Measurements from ENCODE around the gene NCF4.

NCF4 gene

GRCh38 chr22:36858156-36858555 is 2.6 kb upstream of the NCF4 start:
- Histone ChIP-seq H3K4me3 (ENCODE audit: low read depth in 1 of 2, low read length in 2 of 2) (no peak overlapping the region), H3K9me3 (ENCODE audit: control insufficient read depth in 1 of 2, low read length in 2 of 2) (no peaks in the 10 kb centered on the region), H3K4me1 (ENCODE audit: control insufficient read depth in 1 of 2, insufficient read depth in 2 of 2, low read length in 2 of 2) (peaks cover 7 to 10% of the 10 kb centered on the region in 2 donors), H3K27ac (ENCODE audit: low read length) (no peak overlapping the region), H3K36me3 (ENCODE audit: control insufficient read depth in 1 of 2, insufficient read depth in 2 of 2, low read length in 2 of 2) (no peaks in the 10 kb centered on the region), H3K27me3 (ENCODE audit: low read depth, low read length) (no peaks in the 10 kb centered on the region)

DNA sequence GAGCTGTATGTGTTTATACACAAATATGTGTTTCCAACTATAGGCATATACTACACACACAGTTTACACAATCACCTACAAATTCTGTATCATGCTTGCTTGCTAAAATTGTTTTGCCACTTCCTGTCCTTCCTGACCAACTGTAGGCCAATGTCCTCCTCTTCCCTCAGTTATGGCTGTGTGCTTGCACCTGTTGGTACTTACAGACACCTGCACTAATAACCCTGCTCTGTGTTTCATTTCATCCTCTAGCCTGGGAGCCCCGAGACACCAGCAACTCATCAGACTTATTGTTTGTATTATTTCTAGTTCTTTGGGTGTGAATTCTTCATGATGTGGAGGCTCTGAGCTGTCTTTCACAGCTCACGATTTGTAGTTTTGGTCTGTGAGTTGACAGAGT is 1.8 kb upstream of the NCF4 start:
- Histone ChIP-seq H3K9me3 (ENCODE audit: control insufficient read depth in 1 of 2, low read length in 2 of 2) (no peaks in the 10 kb centered on the region), H3K36me3 (ENCODE audit: control insufficient read depth in 1 of 2, insufficient read depth in 2 of 2, low read length in 2 of 2) (no peaks in the 10 kb centered on the region), H3K4me1 (ENCODE audit: control insufficient read depth in 1 of 2, insufficient read depth in 2 of 2, low read length in 2 of 2) (peaks cover 5 to 7% of the 10 kb centered on the region in 2 donors), H3K27me3 (ENCODE audit: low read depth, low read length) (no peaks in the 10 kb centered on the region), H3K4me3 (ENCODE audit: low read depth in 1 of 2, low read length in 2 of 2) (no peak overlapping the region), H3K27ac (ENCODE audit: low read length) (no peak overlapping the region)

DNA sequence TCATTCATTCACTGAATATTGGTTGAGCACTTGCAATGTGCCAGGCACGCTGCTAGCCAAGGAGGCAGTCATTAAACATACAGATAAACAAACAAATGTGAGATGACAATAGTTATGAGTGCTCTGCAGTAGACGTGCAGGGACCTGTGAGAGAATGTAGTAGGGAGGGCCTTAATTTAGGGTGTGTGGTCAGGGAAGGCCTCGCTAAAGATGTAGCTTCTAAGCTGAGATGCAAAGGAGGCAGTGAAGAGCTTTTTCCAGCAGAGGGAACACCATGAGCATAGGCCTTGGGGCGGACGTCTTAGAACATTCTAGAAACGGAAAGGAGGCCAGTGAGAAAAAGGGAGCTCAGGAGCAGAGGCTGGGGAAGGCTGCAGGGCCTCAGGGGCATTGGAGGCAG is 789 bp upstream of the NCF4 start:
- Histone ChIP-seq H3K4me1 (ENCODE audit: control insufficient read depth in 1 of 2, insufficient read depth in 2 of 2, low read length in 2 of 2) (peaks cover 7 to 10% of the 10 kb centered on the region in 2 donors), H3K4me3 (ENCODE audit: low read depth in 1 of 2, low read length in 2 of 2) (no peak overlapping the region), H3K27ac (ENCODE audit: low read length) (no peak overlapping the region), H3K27me3 (ENCODE audit: low read depth, low read length) (no peaks in the 10 kb centered on the region), H3K9me3 (ENCODE audit: control insufficient read depth in 1 of 2, low read length in 2 of 2) (no peaks in the 10 kb centered on the region), H3K36me3 (ENCODE audit: control insufficient read depth in 1 of 2, insufficient read depth in 2 of 2, low read length in 2 of 2) (no peaks in the 10 kb centered on the region)

GRCh38 chr22:36860438-36860820 is 377 bp upstream of the NCF4 start:
- Histone ChIP-seq H3K27me3 (ENCODE audit: low read depth, low read length) (no peaks in the 10 kb centered on the region), H3K27ac (ENCODE audit: low read length) (peak overlapping the region; percentile 72), H3K36me3 (ENCODE audit: control insufficient read depth in 1 of 2, insufficient read depth in 2 of 2, low read length in 2 of 2) (no peaks in the 10 kb centered on the region), H3K4me3 (ENCODE audit: low read depth in 1 of 2, low read length in 2 of 2) (no peak overlapping the region), H3K9me3 (ENCODE audit: control insufficient read depth in 1 of 2, low read length in 2 of 2) (no peaks in the 10 kb centered on the region), H3K4me1 (ENCODE audit: control insufficient read depth in 1 of 2, insufficient read depth in 2 of 2, low read length in 2 of 2) (peaks cover 7 to 10% of the 10 kb centered on the region in 2 donors)

DNA sequence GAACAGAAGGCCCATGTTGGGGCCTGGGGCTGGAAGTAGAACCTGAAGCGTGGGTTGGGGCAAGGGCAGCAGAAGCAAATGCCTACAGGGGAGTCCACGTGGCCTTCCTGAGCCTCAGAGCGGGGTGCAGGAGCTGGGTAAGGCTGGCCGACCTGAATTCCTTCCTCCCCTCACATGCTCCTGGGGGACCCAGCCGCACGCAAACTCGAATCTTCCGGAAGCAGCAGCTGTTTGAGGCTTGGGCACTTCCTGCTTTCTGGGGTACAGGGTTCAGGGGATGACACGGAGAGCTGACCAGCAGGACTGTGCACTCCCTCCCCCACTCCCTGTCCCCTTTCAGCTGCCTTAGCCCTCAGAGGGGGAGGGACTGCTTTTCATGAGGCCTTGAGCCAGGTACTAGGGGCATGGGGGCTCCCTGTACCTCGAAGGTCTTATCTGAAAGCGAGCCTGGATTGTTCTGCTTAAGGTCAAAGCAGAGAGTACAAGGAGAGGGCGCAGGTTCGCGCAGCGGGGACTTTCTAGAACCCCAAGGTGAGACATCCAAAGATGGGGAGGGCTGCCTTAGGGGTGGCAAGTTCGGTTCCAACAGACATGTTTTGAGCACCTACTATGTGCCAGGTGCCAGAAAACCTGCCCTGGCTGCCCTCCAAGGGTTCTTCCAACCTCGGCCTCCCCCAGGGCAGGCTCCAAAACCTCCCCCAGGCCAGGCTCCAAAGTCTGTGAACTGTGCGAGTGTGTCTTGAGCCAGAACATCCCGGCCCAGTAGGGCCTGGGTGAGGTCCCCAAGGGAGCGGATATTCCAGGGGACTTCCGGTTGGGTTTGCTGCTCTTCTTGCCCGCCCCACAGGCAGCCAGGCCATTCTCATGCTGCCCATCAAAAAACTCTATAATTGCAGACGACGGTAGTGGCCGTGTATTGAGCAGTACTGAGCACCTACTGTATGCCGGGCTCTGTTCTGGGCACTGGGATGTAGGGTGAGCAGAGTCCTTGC is 1.7 kb downstream of the NCF4 start:
- Histone ChIP-seq H3K4me1 (ENCODE audit: control insufficient read depth in 1 of 2, insufficient read depth in 2 of 2, low read length in 2 of 2) (peaks cover 2 to 4% of the 10 kb centered on the region in 2 donors), H3K27me3 (ENCODE audit: low read depth, low read length) (no peaks in the 10 kb centered on the region), H3K4me3 (ENCODE audit: low read depth in 1 of 2, low read length in 2 of 2) (peak overlapping the region; percentile 35 to 40), H3K9me3 (ENCODE audit: control insufficient read depth in 1 of 2, low read length in 2 of 2) (no peaks in the 10 kb centered on the region), H3K36me3 (ENCODE audit: control insufficient read depth in 1 of 2, insufficient read depth in 2 of 2, low read length in 2 of 2) (peaks cover 0 to 2% of the 10 kb centered on the region in 2 donors), H3K27ac (ENCODE audit: low read length) (peak overlapping the region; percentile 72)

GRCh38 chr22:36863281-36863680 is 2.5 kb downstream of the NCF4 start:
- Histone ChIP-seq H3K4me3 (ENCODE audit: low read depth in 1 of 2, low read length in 2 of 2) (no peak overlapping the region), H3K27ac (ENCODE audit: low read length) (no peak overlapping the region), H3K9me3 (ENCODE audit: control insufficient read depth in 1 of 2, low read length in 2 of 2) (no peaks in the 10 kb centered on the region), H3K4me1 (ENCODE audit: control insufficient read depth in 1 of 2, insufficient read depth in 2 of 2, low read length in 2 of 2) (peaks cover 2 to 4% of the 10 kb centered on the region in 2 donors), H3K36me3 (ENCODE audit: control insufficient read depth in 1 of 2, insufficient read depth in 2 of 2, low read length in 2 of 2) (peaks cover 0 to 4% of the 10 kb centered on the region in 2 donors), H3K27me3 (ENCODE audit: low read depth, low read length) (no peaks in the 10 kb centered on the region)

DNA sequence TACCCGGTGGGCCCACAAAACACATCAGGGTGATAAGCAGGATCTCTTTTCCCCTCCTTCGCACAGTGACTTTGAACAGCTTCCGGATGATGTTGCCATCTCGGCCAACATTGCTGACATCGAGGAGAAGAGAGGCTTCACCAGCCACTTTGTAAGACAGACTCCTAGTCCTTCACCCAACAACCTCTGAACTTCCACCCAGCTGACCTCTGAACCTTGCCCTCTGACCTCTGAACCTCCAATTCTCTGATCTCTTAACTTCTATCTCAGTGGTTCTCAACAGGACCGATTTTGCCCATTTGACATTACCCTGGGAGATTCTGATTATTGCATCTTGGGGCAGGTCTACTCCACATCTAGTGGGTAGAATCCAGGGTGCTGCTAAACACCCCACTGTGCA is 3.2 kb downstream of the NCF4 start:
- no peaks in the 10 kb centered on the region for H3K27me3 ChIP-seq (ENCODE audit: low read depth, low read length)
- peaks cover 2 to 4% of the 10 kb centered on the region in 2 donors for H3K4me1 ChIP-seq (ENCODE audit: control insufficient read depth in 1 of 2, insufficient read depth in 2 of 2, low read length in 2 of 2)
- no peak overlapping the region for H3K4me3 ChIP-seq (ENCODE audit: low read depth in 1 of 2, low read length in 2 of 2)
- H3K27ac ChIP-seq (ENCODE audit: low read length), result no peak overlapping the region
- no peaks in the 10 kb centered on the region for H3K9me3 ChIP-seq (ENCODE audit: control insufficient read depth in 1 of 2, low read length in 2 of 2)
- peaks cover 0 to 4% of the 10 kb centered on the region in 2 donors for H3K36me3 ChIP-seq (ENCODE audit: control insufficient read depth in 1 of 2, insufficient read depth in 2 of 2, low read length in 2 of 2)

DNA sequence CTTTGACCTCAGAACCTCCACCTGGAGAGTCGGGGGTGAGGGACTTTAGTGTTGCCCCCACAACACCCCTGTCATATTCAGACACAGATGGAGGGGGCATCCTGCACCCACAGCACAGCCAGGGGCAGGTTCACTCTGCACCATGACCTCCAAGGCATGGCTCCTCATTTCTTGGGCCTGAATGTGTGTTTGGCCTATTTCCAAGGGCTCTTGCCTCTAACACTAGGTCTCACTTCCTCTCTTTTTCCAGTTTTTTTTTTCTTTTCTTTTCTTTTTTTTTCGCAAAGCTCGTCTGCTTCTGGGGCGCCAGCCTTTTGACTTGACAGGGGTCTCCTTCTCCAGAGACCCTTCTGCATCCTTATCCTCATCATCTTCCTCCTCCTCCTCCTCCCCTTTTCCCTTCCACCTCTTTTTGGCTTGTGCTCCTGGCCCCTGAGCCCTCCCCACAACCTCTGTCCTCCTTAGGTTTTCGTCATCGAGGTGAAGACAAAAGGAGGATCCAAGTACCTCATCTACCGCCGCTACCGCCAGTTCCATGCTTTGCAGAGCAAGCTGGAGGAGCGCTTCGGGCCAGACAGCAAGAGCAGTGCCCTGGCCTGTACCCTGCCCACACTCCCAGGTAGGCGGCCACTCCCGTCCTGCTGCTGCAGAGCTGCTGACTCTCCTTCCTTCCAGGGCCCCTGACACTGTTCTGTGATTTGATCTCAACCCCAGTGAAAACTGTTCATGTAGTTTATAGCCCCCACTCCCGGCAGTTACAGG is 3.8 kb downstream of the NCF4 start:
- peaks cover 2 to 4% of the 10 kb centered on the region in 2 donors for H3K4me1 ChIP-seq (ENCODE audit: control insufficient read depth in 1 of 2, insufficient read depth in 2 of 2, low read length in 2 of 2)
- no peaks in the 10 kb centered on the region for H3K27me3 ChIP-seq (ENCODE audit: low read depth, low read length)
- H3K4me3 ChIP-seq (ENCODE audit: low read depth in 1 of 2, low read length in 2 of 2), result no peak overlapping the region
- H3K9me3 ChIP-seq (ENCODE audit: control insufficient read depth in 1 of 2, low read length in 2 of 2), result no peaks in the 10 kb centered on the region
- H3K27ac ChIP-seq (ENCODE audit: low read length), result no peak overlapping the region
- H3K36me3 ChIP-seq (ENCODE audit: control insufficient read depth in 1 of 2, insufficient read depth in 2 of 2, low read length in 2 of 2), result peaks cover 0 to 4% of the 10 kb centered on the region in 2 donors

- Histone ChIP-seq H3K4me3 (ENCODE audit: low read depth in 1 of 2, low read length in 2 of 2) (no peak overlapping the region), H3K9me3 (ENCODE audit: control insufficient read depth in 1 of 2, low read length in 2 of 2) (no peaks in the 10 kb centered on the region), H3K27ac (ENCODE audit: low read length) (no peak overlapping the region), H3K36me3 (ENCODE audit: control insufficient read depth in 1 of 2, insufficient read depth in 2 of 2, low read length in 2 of 2) (peaks cover 0 to 4% of the 10 kb centered on the region in 2 donors), H3K4me1 (ENCODE audit: control insufficient read depth in 1 of 2, insufficient read depth in 2 of 2, low read length in 2 of 2) (peaks cover 2 to 4% of the 10 kb centered on the region in 2 donors), H3K27me3 (ENCODE audit: low read depth, low read length) (no peaks in the 10 kb centered on the region)
These were observed 4.5 kb downstream of the NCF4 start for GRCh38 chr22:36865346-36865745.

GRCh38 chr22:36867695-36868094 is 6.9 kb downstream of the NCF4 start:
- H3K27ac ChIP-seq (ENCODE audit: low read length), result no peak overlapping the region
- H3K4me3 ChIP-seq (ENCODE audit: low read depth in 1 of 2, low read length in 2 of 2), result no peak overlapping the region
- no peaks in the 10 kb centered on the region for H3K9me3 ChIP-seq (ENCODE audit: control insufficient read depth in 1 of 2, low read length in 2 of 2)
- peaks cover 0 to 4% of the 10 kb centered on the region in 2 donors for H3K36me3 ChIP-seq (ENCODE audit: control insufficient read depth in 1 of 2, insufficient read depth in 2 of 2, low read length in 2 of 2)
- peaks cover 2 to 4% of the 10 kb centered on the region in 2 donors for H3K4me1 ChIP-seq (ENCODE audit: control insufficient read depth in 1 of 2, insufficient read depth in 2 of 2, low read length in 2 of 2)
- no peaks in the 10 kb centered on the region for H3K27me3 ChIP-seq (ENCODE audit: low read depth, low read length)

DNA sequence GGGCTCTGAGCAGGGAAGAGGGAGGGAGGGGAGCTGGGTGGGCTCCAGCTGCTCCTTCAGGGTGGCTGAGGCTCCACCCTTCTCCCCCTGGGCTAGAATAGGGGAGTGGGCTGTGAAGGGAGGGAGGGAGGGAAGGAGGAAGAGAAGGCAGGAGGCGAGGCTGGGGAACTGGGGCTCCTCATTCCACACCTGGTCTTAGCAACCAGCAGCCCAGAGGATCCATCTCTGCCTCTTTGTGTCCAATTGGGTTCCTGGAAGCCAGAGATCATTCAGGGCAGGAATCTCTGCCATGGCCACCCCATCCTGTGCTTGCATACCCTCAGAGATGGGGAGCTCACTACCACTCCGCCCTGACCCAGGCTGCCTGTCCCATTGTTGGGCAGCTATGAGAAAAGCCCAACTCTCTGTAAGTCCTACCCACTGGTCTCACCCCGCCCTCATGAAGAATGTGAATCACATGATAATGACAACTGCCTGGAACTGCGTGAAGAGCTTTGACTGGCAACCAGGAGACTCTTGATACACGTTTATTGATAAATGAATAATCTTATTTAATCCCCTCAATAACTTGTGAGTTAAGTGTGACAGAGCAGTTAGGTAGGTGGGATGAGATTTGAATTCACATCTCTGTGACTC is 7.9 kb downstream of the NCF4 start:
- Histone ChIP-seq H3K4me3 (ENCODE audit: low read depth in 1 of 2, low read length in 2 of 2) (no peak overlapping the region), H3K27me3 (ENCODE audit: low read depth, low read length) (no peaks in the 10 kb centered on the region), H3K9me3 (ENCODE audit: control insufficient read depth in 1 of 2, low read length in 2 of 2) (no peaks in the 10 kb centered on the region), H3K36me3 (ENCODE audit: control insufficient read depth in 1 of 2, insufficient read depth in 2 of 2, low read length in 2 of 2) (peaks cover 0 to 4% of the 10 kb centered on the region in 2 donors), H3K4me1 (ENCODE audit: control insufficient read depth in 1 of 2, insufficient read depth in 2 of 2, low read length in 2 of 2) (peaks cover 3 to 7% of the 10 kb centered on the region in 2 donors), H3K27ac (ENCODE audit: low read length) (no peak overlapping the region)
